Esophagus squamous epithelium (tissue), 4 donors: Measurements from ENCODE around the gene TBC1D22B.

ENCODE experiments used
- POLR2A ChIP-seq, 4 donors: fragments of 450-650 bp; IDR thresholded peaks; one replicate each; pipeline ENCODE4 v1.6.1; 2017; ENCODE audit warnings: antibody characterized with exemption in 4 of 4, mild to moderate bottlenecking in 4 of 4, moderate library complexity in 3 of 4
- TF ChIP-seq, protein P1 (sequence below), 6 experiments: fragments of 450-650 bp in 4 of 6; fragments of 200-600 bp in 2 of 6; sonication (generic) in 2 of 6; IDR thresholded peaks; one replicate each; pipeline ENCODE4 v1.5.1; 2016 to 2019; ENCODE audit warnings: antibody characterized with exemption in 6 of 6, mild to moderate bottlenecking in 4 of 6, moderate library complexity in 4 of 6

DNA sequence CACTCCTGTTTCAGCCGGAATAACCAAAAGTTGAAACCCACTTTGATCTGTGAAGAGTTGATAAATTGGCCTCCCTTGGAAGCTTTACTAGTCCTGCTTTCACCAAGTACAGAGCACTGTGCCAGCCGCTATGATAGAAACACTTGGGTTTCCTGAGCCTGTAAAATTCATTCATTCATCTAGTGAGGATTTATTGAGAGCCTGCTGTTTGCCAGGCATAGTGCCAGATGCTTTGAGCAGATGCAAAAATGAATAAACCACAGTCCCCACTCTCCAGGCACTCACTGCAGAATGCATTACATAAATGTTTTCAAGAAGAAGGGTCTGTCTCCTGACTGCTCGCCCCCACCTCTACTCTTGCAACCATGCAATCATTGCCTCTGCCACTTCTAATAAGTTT, 25.7 kb downstream of the TBC1D22B start:
- no peak for TF ChIP-seq POLR2A (IDR thresholded peaks at IDR 0.05)
- TF ChIP-seq, protein P1, sequence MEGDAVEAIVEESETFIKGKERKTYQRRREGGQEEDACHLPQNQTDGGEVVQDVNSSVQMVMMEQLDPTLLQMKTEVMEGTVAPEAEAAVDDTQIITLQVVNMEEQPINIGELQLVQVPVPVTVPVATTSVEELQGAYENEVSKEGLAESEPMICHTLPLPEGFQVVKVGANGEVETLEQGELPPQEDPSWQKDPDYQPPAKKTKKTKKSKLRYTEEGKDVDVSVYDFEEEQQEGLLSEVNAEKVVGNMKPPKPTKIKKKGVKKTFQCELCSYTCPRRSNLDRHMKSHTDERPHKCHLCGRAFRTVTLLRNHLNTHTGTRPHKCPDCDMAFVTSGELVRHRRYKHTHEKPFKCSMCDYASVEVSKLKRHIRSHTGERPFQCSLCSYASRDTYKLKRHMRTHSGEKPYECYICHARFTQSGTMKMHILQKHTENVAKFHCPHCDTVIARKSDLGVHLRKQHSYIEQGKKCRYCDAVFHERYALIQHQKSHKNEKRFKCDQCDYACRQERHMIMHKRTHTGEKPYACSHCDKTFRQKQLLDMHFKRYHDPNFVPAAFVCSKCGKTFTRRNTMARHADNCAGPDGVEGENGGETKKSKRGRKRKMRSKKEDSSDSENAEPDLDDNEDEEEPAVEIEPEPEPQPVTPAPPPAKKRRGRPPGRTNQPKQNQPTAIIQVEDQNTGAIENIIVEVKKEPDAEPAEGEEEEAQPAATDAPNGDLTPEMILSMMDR (IDR thresholded peaks at IDR 0.05) = no peak
